Astrocyte (in vitro differentiated cells and primary cell): Measurements from ENCODE around the gene HEG1. TPM values are rescaled to one million over a fixed set of nuclear protein-coding genes. Genes with fewer than 3 reads are reported as not detected.

Experiments
- DNase-seq: peaks from one replicate; pipeline ENCODE4 v3.0.0-alpha.2; 2010; ENCODE audit warnings: low read depth
- FAIRE-seq: peaks from 2 replicates; lab custom pipeline; 2011; peaks lifted over from hg19 to GRCh38; lab: Jason Lieb, UNC
- H2AFZ ChIP-seq: 2 replicates; pipeline ENCODE4 v1.6.0; 2012; ENCODE audit warnings: low read depth, low read length, inconsistent platforms
- H3K27ac ChIP-seq: 2 replicates; pipeline ENCODE4 v1.5.1; 2011; ENCODE audit warnings: low read depth, low read length, inconsistent platforms
- H3K27me3 ChIP-seq: 2 replicates; pipeline ENCODE4 v1.6.0; 2011; ENCODE audit warnings: low read length, inconsistent platforms; ENCODE audit not compliant: insufficient read depth
- H3K36me3 ChIP-seq: 2 replicates; pipeline ENCODE4 v1.5.1; 2011; ENCODE audit warnings: low read length, inconsistent platforms; ENCODE audit not compliant: insufficient read depth
- H3K4me1 ChIP-seq: 2 replicates; pipeline ENCODE4 v1.5.1; 2011; ENCODE audit warnings: low read length, inconsistent platforms; ENCODE audit not compliant: insufficient read depth
- H3K4me2 ChIP-seq: 2 replicates; pipeline ENCODE4 v1.6.0; 2012; ENCODE audit warnings: low read length, inconsistent platforms
- H3K4me3 ChIP-seq: 2 replicates; pipeline ENCODE4 v1.5.1; 2011; ENCODE audit warnings: low read depth, mild to moderate bottlenecking, low read length, inconsistent platforms; ENCODE audit not compliant: insufficient read depth
- H3K79me2 ChIP-seq: 2 replicates; pipeline ENCODE4 v1.6.0; 2012; ENCODE audit warnings: mild to moderate bottlenecking, low read length, inconsistent platforms; ENCODE audit not compliant: insufficient read depth
- H3K9ac ChIP-seq: 2 replicates; pipeline ENCODE4 v1.6.0; 2012; ENCODE audit warnings: mild to moderate bottlenecking, low read length, inconsistent platforms
- H3K9me3 ChIP-seq: 2 replicates; pipeline ENCODE4 v1.5.1; 2012; ENCODE audit warnings: low read depth, mild to moderate bottlenecking, low read length, inconsistent platforms; ENCODE audit not compliant: insufficient read depth
- H4K20me1 ChIP-seq: 2 replicates; pipeline ENCODE4 v1.6.0; 2012; ENCODE audit warnings: low read length, inconsistent platforms; ENCODE audit not compliant: insufficient read depth
- H3K27ac Mint-ChIP-seq: one replicate; pipeline ENCODE4 v1.8.0; 2021; ENCODE audit warnings: mild to moderate bottlenecking, mixed read lengths; ENCODE audit not compliant: unreplicated experiment
- H3K27me3 Mint-ChIP-seq: one replicate; pipeline ENCODE4 v1.8.0; 2021; ENCODE audit warnings: low read depth, mixed read lengths; ENCODE audit not compliant: unreplicated experiment
- H3K36me3 Mint-ChIP-seq: one replicate; pipeline ENCODE4 v1.8.0; 2021; ENCODE audit warnings: low read depth, mixed read lengths; ENCODE audit not compliant: unreplicated experiment
- H3K4me1 Mint-ChIP-seq: one replicate; pipeline ENCODE4 v1.8.0; 2021; ENCODE audit warnings: low read depth, mixed read lengths; ENCODE audit not compliant: unreplicated experiment
- H3K4me3 Mint-ChIP-seq: one replicate; pipeline ENCODE4 v1.8.0; 2021; ENCODE audit warnings: mild to moderate bottlenecking, moderate library complexity, mixed read lengths; ENCODE audit not compliant: unreplicated experiment
- H3K9me3 Mint-ChIP-seq: one replicate; pipeline ENCODE4 v1.8.0; 2021; ENCODE audit warnings: mild to moderate bottlenecking, mixed read lengths; ENCODE audit not compliant: unreplicated experiment
- EZH2 ChIP-seq: IDR thresholded peaks from 2 replicates; pipeline ENCODE4 v1.6.1; 2012; ENCODE audit warnings: mild to moderate bottlenecking, low read length, inconsistent platforms; ENCODE audit not compliant: insufficient read depth
- total RNA-seq: library from RNA; stranded (reverse); gene quantifications from 2 replicates; pipeline ENCODE4 v1.2.1, GENCODE V29; 2021
- TF ChIP-seq, protein P1 (sequence below): IDR thresholded peaks from 2 replicates; pipeline ENCODE4 v1.5.1; 2011; ENCODE audit warnings: low read depth, mild to moderate bottlenecking, inconsistent platforms, low read length, moderate library complexity; ENCODE audit not compliant: insufficient read depth

HEG1 gene
- total RNA-seq, 1 donor from 2014 or later: 65.7 TPM

DNA sequence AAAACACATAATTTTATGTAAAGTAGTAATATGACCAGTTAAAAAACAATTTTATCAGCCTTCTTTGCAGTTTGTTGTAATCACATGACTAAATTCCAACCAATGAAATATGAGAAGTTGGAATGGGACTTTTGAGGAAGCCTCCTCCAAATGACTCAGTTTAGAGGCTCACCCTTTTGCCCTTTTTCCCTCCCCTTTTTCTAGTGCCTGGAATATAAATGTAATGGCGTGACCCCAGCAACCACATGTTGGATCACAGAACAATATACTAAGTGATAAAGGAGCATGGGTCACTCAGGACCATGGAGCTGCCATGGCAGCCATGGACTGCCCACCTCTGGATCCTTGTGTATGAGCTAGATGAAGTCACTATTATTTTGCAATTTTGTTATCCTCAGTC, 48.8 kb upstream of the HEG1 start:
- Histone ChIP-seq H3K27ac (no peak overlapping the region), H3K4me1 (peaks cover 22% of the 10 kb centered on the region), H3K79me2 (no peaks in the 10 kb centered on the region), H3K9ac (no peak overlapping the region), H3K4me3 (no peak overlapping the region), H2AFZ (no peak overlapping the region), H3K36me3 (no peaks in the 10 kb centered on the region), H3K4me2 (no peak overlapping the region), H3K9me3 (no peaks in the 10 kb centered on the region), H3K27me3 (no peaks in the 10 kb centered on the region), H4K20me1 (no peaks in the 10 kb centered on the region)
- DNase-seq: peak; percentile 48
- Mint-ChIP-seq H3K36me3 (no peaks in the 10 kb centered on the region), H3K4me1 (peaks cover 8% of the 10 kb centered on the region), H3K4me3 (no peak overlapping the region), H3K9me3 (peaks cover 2% of the 10 kb centered on the region), H3K27me3 (peaks cover 1% of the 10 kb centered on the region), H3K27ac (no peak overlapping the region)
- FAIRE-seq: no peak
- TF ChIP-seq, protein P1, sequence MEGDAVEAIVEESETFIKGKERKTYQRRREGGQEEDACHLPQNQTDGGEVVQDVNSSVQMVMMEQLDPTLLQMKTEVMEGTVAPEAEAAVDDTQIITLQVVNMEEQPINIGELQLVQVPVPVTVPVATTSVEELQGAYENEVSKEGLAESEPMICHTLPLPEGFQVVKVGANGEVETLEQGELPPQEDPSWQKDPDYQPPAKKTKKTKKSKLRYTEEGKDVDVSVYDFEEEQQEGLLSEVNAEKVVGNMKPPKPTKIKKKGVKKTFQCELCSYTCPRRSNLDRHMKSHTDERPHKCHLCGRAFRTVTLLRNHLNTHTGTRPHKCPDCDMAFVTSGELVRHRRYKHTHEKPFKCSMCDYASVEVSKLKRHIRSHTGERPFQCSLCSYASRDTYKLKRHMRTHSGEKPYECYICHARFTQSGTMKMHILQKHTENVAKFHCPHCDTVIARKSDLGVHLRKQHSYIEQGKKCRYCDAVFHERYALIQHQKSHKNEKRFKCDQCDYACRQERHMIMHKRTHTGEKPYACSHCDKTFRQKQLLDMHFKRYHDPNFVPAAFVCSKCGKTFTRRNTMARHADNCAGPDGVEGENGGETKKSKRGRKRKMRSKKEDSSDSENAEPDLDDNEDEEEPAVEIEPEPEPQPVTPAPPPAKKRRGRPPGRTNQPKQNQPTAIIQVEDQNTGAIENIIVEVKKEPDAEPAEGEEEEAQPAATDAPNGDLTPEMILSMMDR: no peak
- TF ChIP-seq EZH2: no peak

DNA sequence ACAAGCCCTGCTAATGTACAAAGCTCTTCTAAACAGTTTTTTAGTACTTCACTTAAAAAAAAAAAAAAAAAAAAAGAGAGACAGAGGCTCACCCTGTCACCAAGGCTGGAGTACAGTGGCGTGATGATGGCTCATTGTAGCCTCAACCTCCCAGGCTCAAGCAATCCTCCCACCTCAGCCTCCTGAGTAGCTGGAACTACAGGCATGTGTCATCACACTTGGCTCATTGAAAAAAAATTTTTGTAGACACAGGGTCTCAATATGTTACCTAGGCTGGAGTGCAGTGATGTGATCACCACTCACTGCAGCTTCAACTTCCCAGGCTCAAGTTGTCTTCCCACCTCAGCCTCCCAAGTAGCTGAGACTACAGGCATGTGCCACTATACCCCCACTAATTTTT, 47.6 kb upstream of the HEG1 start:
- Mint-ChIP-seq H3K4me3 (no peak overlapping the region), H3K36me3 (no peaks in the 10 kb centered on the region), H3K9me3 (peaks cover 2% of the 10 kb centered on the region), H3K4me1 (peaks cover 7% of the 10 kb centered on the region), H3K27ac (no peak overlapping the region), H3K27me3 (peaks cover 1% of the 10 kb centered on the region)
- no peak overlapping the region for H3K4me3 ChIP-seq
- no peak overlapping the region for H3K27ac ChIP-seq
- H3K27me3 ChIP-seq: no peaks in the 10 kb centered on the region
- no peak overlapping the region for H3K4me2 ChIP-seq
- H3K9me3 ChIP-seq: no peaks in the 10 kb centered on the region
- FAIRE-seq (no peak), DNase-seq (no peak)
- no peaks in the 10 kb centered on the region for H4K20me1 ChIP-seq
- TF ChIP-seq, protein P1: no peak
- no peak for TF ChIP-seq EZH2
- H2AFZ ChIP-seq: no peak overlapping the region
- H3K9ac ChIP-seq: no peak overlapping the region
- H3K79me2 ChIP-seq: no peaks in the 10 kb centered on the region
- no peaks in the 10 kb centered on the region for H3K36me3 ChIP-seq
- H3K4me1 ChIP-seq: peaks cover 10% of the 10 kb centered on the region

DNA sequence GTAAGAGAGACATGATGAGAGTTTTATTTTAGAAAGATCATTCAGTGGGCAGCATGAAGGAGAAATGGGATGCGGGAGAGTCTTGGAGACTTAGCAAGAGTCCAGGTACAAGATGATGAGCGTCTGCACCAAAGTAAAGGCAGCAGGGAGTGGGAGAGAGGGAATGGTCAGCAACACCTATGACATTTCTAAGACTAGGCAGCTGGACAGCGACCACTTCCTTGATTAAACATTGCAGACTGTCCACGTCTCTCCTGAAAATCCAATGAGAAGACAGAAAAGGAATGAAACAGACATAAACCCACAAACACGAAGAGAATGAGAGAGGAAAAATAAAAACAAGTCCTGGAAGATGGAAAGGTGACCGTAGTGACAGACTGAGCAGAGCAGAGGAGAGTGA, 46.7 kb upstream of the HEG1 start:
- no peak for FAIRE-seq
- TF ChIP-seq, protein P1: no peak
- TF ChIP-seq EZH2: no peak

More for the DNA sequence above, 46.7 kb upstream of the HEG1 start:
- no peaks in the 10 kb centered on the region for H3K79me2 ChIP-seq
- no peak overlapping the region for H2AFZ ChIP-seq
- H3K9ac ChIP-seq: no peak overlapping the region
- H3K4me1 ChIP-seq: peaks cover 2% of the 10 kb centered on the region
- Mint-ChIP-seq H3K4me3 (no peak overlapping the region), H3K27me3 (peaks cover 1% of the 10 kb centered on the region), H3K9me3 (peaks cover 2% of the 10 kb centered on the region), H3K27ac (no peak overlapping the region), H3K36me3 (no peaks in the 10 kb centered on the region), H3K4me1 (peaks cover 5% of the 10 kb centered on the region)
- no peaks in the 10 kb centered on the region for H3K9me3 ChIP-seq
- no peak overlapping the region for H3K27ac ChIP-seq
- H3K36me3 ChIP-seq: no peaks in the 10 kb centered on the region
- H4K20me1 ChIP-seq: no peaks in the 10 kb centered on the region
- H3K4me3 ChIP-seq: no peak overlapping the region
- H3K4me2 ChIP-seq: no peak overlapping the region
- H3K27me3 ChIP-seq: no peaks in the 10 kb centered on the region
- DNase-seq: no peak
